Muscle of back (tissue), 11 donors: ENCODE results near the gene CREB3L1. TPM values are rescaled to one million over a fixed set of nuclear protein-coding genes. Genes with fewer than 3 reads are reported as not detected.

Source experiments
- DNase-seq, 3 donors: peaks; one replicate each; pipeline versions ENCODE4 v3.0.0 to v3.0.0-alpha.2; 2013
- polyA plus RNA-seq, 10 donors: library from polyadenylated mRNA; unstranded; fragments of 120-200 nt; gene quantifications; one replicate each; pipeline ENCODE4 v1.2.1, GENCODE V29; 2013; ENCODE audit not compliant: insufficient read length in 10 of 10

CREB3L1 gene
- polyA plus RNA-seq, 10 donors = 37.6 to 62.4 (median 46.5) TPM

DNA sequence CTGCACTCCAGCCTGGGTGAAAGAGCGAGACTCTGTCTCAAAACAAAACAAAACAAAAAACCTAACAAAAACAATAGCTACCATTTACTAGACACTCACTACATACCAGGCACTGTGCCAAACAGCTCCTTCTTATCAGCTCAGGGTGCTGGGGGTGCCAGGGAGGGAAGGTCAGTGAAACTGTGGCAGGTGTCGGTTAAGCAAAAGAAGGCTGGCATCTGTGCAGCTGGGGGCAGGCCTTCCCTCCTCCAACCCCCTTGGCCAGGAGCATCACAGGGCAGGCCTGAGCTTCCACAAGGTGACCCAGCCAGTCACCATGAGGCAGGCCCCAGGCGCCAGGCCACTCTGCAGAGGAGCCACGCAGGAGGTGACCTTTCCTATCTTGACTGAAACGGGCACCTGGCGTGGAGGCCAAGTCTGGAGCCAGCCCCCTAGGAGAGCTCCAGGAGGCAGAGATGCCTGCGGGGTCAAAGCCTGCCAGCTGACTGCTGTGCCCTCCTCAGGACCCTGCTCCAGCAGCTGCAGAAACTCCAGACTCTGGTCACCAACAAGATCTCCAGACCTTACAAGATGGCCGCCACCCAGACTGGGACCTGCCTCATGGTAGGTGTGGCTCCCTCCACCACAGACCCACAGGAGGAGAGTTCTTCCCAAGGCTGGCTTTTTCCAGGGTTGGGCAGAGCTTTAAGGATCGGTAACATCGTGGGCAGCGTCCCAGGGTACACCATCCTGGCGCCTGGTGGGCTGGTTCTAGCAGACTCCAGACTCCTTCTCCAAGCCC lies 38.5 kb downstream of the CREB3L1 start:
- DNase-seq = no peak

DNA sequence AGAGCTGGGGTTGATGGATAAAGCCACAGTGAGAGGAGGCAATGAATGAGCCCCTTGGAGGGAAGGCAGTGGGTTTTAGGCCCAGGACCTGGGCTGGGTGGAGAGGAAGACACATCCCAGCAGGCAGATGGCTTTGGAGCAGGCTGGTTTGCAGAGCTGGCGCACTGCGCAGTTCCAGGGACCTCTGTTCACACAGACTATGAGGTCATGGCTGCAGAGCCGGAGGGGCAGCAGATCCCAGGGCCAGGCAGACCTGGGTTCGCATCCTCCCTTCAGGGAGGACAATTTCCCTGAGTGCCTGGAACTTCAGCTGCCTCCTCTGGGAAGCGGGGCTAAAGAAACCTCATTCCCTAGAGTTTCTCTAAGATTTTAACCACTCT lies 41.6 kb downstream of the CREB3L1 start:
- DNase-seq = no peak

DNA sequence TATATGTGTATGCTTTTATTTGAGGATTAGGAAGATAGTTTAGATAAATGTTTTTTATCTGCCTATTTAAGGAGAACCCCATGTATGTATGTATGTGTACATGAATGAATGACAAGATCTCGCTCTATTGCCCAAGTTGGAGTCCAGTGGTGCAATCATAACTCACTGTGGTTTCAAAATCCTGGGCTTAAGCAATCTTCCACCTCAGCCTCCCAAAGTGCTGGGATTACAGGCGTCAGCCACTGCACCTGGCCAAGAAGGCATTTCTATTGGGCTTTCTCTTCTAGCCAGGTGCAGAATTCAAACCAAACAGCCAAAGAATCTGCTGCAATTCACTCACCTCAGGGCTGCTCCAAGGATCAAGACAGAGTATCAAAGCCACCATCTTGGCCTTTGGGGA lies 44.3 kb downstream of the CREB3L1 start:
- no peak for DNase-seq

DNA sequence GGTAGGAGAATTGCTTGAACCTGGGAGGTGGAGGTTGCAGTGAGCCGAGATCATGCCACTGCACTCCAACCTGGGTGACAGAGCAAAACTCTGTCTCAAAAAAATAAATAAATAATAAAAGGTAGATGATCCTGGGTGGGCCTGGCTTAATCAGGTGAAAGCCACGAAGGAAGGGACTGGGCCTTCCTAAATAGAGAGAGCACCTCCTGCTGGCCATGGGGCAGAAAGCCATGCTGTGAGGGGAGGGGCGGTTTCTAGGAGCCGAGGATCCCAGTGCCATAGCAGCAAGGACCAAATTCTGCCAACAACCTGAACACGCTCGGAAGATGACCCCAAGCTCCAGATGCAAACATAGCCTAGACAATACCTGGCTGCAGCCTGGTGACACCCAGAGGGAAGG lies 45.3 kb downstream of the CREB3L1 start:
- no peak for DNase-seq

DNA sequence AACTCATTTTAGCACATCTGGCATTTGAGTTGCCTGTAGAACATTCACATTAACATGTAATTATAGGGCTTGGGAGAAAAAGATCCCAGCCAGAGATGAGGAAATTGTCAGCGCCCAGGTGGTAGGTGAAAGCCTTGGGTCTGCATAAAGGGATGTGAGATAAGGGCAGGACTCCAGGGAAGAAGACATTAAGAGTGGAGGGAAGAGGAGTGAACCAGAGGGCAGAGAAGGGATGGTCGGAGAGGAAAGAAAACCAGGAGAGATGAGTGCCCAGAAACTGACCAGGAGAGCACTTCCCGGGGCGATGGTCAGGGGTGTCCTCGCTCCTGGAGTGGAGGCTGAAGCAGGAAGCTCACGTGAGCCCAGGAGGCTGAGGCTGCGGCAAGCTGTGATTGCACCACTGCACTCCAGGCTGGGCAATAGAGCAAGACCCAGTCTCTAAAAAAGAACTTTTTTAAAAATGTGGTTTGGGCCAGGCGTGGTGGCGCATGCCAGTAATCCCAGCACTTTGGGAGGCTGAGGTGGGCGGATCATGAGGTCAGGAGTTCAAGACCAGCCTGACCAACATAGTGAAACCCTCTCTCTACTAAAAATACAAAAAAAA lies 49.5 kb downstream of the CREB3L1 start:
- no peak for DNase-seq

DNA sequence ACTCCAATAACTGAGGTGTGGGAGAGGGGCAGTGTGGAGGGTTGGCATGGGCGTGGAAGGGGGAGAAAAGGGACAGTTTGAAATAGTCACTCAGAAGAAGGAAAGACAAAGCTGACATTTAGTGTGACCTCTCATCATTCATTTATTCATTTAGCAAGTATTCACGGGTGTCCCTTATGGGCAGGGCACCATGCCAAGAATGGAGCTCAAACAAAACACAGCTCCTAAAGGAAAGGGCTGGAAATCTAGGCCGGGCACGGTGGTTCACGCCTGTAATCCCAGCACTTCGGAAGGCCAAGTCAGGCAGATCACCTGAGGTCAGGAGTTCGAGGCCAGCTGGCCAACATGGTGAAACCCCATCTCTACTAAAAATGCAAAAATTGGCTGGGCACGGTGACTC lies 50.4 kb downstream of the CREB3L1 start:
- DNase-seq = no peak

DNA sequence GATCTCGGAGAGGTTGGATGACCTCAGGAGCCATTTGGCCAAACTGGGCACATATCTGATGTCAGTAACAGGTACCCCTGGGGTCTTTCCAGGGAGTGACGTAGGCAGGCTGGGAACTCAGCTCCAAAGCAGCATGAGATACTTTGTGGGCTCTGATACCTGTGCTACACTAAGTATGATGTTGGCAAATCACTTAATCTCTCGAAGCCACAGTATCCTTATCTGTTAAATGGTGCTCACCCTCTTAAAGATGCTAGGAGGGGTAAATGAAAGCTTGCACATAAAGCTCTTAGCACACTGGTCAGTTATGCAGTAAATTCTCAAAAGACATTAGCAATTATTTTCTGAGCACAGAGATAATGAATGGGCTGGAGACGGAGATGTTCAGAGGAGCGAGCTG lies 52.7 kb downstream of the CREB3L1 start:
- no peak for DNase-seq

DNA sequence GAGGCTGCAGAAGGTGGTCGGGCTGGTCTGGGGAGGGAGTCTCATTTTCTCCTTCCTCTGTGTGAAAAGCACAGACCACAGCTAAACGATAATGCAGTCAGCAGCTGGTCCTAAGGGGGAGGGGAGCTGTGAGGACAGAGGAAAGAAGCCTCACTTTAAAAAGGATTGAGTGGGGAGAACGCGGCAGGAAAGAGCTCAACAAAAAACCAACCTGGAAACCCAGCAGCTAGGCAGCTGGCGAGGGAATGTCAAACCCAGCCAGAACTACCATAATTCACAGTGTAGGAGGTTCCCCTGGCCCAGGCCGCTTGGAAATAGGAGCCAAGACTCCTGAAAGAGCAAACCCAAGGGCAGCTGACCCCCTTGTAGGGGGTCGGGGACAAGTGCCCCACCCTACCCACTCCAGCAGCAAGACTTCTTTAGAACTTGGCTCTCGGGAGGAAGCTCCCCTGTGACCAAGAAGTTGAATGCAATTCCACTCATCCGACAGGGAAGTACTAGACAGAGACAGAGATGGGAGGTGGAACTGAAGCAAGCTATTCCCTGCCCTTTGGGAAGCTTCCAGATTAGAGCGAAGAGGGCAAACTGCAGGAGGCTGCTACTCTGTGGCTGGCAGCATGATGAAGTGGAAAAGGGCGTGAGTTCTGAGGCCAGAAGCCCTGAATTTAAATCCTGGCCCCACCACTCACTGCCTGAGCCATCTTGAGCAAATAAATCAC lies 53.3 kb downstream of the CREB3L1 start:
- DNase-seq = peak in 1 of 3 donors; percentile 75

DNA sequence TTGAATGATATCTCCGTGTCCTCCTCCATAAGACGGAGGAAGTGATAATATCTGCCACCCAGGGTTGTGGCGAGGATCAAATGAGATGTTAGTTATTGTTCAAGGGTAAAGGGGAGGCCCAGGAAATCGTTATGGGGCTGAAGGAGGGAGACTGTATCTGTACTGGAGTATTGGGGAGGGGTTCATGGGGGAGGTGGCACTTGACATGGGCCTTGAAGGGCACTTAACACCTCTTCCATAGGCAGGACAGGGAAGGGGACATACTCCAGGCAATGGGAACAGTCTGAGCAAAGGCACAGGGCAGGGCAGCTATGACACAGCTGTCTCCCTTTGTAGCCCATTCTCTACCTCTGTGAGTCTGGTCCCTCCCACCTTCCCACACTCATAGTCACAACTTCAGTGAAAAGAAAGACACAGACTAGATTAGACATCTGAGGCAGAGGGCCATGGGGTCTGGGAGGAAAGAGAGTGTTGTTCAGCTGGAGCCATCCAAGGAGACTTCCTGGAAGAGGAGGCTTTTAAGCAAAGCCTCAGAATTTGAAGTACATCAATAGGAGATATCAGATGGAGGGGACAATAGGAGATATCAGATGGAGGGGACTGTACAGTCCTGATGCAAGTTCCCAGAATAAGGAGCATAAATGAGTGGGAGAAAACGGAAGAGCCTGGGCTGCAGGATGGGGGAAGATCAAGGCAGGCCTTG lies 54.0 kb downstream of the CREB3L1 start:
- DNase-seq = no peak

DNA sequence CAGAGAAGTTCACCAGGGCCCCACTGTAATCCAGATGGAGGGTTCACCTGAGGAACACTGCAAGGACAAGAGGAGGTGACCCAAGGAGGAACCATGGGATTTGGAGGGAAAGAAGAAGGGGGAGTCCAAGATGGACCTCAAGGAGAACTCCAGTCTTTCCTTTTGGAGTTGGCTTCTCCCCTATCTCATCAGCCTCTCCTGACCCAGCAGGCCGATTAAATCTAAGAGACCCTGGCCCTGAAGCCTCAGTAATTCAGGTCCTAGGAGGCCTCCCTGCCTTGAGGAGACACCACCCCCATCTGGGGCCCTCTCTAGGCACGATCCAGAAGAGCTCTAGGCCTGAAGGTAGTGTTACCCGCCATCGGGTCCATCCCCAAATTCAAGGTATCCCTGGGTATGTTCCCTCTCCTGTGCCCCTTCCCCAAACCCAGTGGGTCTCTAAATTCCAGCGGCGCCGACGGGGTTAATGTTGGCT lies 54.7 kb downstream of the CREB3L1 start:
- no peak for DNase-seq

DNA sequence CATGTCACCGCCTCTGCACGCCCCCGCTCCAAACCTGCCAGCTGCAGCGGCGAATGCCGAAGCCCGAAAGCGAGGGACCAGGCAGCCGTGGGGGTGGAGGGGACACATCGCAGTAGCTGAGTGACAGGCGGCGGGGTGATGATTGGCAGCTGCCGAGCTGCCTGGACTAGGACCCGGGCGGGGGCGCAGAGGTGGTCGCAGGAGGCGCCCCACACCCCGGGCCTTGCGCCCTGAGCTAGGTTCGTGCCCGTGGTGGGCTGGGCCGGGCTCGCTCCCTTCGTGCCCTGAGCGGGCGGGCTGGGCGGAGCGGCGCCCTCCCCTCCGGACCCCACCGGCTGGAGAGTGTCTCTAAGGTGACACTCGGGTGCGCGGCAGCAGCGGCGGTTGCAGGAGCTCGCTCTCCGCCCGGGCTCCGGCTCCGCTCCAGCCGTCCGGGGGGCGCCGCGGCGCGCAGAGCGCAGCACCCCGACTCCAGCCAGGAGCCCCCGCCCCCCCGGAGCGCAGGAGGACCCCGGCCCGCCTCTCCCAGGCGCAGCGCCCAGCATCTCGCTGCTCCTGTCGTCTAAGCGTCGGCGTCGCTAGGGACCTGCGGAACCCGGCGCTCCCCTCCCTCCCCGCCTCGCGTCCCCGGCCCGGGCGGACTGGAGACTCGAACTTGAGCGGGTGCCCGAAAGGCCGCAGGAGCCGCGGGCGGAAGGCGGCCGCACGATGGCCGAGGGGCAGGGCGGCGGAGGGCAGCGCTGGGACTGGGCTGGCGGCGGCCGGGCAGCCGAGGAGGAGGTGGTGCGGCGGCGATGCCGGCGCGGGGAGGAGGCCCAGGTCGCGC lies 55.3 kb downstream of the CREB3L1 start:
- peak in 1 of 3 donors; percentile 58 for DNase-seq

DNA sequence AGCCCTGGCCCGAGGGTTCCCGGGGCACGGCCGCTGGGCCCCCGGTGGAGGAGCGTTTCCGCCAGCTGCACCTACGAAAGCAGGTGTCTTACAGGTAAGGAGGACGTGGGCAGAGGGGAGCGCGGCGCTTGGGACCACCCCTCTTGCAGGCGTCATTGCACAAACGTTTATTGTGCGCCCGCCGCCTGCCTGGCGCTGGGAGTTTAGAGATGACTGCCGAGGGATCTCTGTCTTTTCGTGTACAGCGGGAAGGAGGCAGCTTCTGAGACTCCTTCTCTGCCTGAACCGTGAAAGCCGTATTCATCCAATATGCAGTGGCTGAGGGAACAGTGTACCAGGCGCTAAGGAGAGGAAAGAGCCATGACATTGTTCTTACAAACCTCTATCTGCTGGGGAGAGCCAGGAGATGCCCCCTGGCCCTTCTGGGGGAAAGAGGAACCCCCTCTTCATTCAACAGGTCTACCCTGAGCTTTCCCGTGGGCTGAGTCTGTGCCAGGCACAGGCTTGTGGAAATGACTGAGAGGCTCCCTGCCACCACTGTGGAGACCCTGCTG lies 56.0 kb downstream of the CREB3L1 start:
- no peak for DNase-seq

DNA sequence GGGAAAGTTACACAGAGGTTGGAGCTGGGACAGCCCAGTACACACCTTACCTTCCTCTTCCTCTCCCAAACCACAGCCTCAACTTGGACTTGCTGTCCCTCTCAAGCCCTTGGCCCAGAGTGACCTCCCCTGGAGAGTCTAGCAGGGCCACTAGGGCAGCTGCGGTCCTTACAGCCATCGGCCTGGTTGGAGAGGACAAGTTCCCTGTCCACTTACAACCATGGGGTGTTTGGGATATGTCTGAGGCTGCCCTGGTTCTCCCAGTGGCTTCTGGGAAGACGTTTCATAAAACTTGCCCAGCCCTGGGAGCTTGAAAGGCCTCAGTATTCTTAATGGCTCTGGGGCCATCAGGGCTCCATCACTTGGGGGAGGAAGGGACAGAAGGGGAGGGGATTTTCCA lies 56.7 kb downstream of the CREB3L1 start:
- DNase-seq = no peak

DNA sequence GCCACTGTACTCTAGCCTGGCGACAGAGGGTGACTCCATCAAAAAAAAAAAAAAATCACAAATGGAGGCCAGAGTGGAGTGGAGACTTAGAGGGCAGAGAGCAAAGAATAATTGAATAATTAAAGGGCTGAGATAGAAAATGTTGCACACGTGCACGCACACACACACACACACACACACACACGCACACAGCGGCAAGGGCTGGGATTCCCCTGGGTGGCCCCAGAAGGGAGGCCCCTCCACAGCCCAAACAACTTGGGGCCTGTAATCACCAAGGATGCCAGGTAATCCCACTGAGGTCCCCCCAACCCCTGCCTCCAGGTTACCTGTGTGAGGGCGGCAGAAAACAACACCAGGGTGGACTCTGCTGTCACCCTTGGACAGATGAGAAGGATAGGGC lies 57.8 kb downstream of the CREB3L1 start:
- no peak for DNase-seq

DNA sequence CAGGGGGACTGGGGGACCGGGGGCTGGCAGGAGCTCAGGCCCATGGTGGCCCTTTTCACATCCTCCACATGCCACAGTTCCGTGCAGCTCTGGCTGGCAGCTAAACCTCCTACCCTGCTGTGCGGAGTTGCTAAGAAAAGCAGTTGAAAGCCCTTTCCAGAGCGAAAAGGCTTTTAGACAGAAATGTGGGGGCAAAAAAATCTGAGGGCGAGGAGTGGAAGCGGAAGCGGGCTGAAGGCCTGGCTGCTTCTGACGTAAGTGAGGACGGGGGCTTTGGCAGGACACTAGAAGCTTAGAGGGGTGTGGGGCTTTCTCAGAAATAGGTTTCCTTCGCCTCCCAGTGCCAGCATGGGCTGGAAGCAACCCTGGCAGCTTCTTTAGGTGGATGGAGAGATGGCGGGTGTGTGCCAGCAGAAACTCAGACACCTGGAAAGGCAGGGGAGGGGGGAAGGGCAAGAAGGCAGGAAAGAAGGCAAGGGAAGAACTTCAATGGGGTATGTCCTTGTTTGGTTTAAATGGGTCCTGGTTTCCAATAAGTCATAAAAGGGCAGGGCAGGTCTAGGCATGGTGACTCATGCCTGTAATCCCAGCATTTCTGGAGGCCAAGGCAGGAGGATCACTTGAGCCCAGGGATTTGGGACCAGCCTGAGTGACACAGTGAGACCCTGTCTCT lies 58.6 kb downstream of the CREB3L1 start:
- no peak for DNase-seq

DNA sequence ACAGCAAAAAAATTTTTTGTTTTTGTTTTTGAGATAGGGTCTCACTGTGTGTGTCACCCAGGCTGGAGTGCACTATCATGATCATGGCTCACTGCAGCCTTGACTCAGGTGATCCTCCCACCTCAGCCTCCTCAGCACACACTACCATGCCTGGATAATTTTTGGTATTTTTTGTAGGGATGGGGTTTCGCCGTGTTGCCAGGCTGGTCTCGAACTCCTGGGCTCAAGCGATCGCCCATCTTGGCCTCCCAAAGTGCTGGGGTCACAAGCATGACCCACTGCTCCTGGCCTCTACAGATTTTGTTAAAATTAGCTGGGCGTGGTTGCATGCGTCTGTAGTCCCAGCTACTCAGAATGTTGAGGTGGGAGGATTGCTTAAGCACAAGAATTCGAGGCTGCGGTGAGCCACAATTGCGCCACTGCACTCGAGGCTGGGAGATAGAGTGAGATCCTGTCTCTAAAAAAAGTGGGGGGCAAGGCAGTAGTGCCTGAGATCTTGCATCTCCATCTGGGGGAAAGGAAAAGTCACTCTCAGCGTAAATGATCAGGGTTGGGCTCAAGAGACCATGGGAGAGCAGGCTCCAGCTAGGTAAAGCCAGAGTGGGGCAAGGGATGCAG lies 59.2 kb downstream of the CREB3L1 start:
- DNase-seq = no peak

DNA sequence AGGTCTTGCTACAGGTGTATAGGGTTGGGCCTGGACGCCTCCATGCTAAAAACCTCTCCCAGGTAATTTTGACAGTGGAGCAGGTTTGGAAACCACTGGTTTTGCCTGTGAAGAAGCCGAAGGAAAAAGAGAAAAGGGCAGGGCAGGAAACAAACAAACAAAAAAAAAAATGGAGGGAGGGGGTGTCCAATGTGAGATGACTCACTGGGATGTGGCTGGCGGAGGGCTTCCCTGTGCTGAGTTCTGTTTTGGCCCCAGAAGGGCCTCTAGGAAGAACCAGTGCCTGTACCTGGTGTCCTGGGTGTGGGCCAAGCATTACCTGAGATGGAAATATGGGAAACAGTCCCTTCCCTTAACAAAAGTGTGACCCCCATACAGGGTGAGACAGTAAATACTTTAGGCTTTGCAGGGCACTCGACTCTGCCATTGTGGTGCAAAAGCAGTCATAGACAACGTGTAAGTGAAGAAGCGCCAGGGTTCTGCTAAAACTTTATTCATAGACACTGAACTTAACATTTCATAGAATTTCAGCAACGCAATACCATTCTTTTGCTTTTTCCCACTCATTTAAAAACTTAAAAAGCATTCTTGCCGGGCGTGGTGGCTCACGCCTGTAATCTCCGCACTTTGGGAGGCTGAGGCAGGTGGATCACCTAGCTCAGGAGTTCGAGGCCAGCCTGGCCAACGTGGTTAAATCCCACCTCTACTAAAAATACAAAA lies 60.3 kb downstream of the CREB3L1 start:
- no peak for DNase-seq

DNA sequence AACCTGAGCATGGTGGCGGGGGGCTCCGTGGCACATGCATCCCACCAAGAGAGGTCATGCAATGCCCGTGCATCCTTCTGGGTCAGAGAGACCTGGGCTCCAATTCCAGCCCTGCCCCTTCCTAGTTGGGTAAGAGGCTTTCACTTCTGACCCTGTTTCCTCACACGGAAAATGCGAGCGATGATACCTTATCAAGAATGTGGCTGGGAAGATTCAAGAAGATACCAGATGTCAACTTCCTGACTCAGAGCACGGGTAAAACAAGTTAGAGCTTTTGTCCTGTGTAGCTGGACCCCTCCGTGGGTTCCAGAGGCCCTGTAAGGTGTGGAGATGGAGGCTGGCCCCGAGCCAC lies 61.1 kb downstream of the CREB3L1 start:
- no peak for DNase-seq

DNA sequence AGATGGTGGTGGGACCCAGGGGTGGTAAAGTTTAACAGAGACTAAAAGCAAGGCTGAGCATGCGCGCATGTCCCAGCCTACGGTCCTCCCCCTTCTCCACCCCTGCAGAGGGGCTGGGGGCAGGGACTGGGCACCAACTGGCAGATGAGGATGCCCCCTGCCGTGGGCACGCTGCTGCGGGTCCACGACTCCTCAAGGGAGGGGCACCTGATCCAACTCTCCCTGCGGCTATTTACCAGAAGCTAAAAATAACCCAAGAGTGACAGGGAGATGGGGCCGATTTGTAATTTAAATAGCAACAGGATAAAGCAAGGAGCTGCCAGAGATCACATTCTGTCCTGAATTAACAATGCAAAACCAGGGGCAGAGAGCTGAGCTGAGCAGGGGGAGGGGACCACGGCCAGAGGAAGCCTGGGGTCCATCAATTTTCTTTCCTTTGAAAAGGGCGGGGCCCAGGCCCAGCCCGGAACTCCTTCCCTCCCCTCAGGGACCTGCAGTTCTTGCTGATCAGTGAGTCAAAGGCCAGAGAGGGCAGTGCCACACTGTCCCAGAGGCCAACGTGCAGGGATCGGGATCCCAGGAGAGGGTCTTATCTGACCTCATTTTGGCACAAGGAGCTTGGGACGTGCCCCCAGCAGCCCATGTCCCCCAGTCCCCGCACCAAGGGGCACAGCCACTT lies 61.7 kb downstream of the CREB3L1 start:
- DNase-seq = no peak
